ENCODE data around the gene RTCA.
"Not testable (repeated sequence)": the region's sequence is repeated elsewhere in the genome, so short reads cannot be mapped to it uniquely, and the experiment has no call there.

The RTCA gene

DNA sequence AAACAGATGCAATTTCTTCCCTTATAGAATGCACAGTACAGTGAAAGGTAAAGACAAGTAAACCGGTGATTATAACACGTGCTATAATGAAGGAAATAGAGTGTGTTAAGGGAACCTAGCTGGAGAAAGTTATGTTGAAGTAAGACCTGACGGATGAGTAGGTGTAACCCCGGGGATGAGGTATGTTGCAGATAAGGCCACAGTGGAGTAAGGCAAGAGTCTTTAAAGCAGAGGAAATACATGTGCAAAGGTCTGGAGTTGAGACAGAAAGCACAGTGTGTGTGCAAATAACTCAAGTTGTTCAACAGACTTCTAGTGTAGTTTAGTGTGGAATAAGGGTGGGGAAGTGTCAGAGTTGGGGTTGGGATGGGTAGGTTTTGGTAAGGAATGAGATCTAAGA is 19.3 kb upstream of the RTCA start:
- TF ChIP-seq, protein P1, sequence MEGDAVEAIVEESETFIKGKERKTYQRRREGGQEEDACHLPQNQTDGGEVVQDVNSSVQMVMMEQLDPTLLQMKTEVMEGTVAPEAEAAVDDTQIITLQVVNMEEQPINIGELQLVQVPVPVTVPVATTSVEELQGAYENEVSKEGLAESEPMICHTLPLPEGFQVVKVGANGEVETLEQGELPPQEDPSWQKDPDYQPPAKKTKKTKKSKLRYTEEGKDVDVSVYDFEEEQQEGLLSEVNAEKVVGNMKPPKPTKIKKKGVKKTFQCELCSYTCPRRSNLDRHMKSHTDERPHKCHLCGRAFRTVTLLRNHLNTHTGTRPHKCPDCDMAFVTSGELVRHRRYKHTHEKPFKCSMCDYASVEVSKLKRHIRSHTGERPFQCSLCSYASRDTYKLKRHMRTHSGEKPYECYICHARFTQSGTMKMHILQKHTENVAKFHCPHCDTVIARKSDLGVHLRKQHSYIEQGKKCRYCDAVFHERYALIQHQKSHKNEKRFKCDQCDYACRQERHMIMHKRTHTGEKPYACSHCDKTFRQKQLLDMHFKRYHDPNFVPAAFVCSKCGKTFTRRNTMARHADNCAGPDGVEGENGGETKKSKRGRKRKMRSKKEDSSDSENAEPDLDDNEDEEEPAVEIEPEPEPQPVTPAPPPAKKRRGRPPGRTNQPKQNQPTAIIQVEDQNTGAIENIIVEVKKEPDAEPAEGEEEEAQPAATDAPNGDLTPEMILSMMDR (IDR thresholded peaks at IDR 0.05; ENCODE audit: low read depth, low read length, missing control alignments): no peak
- DNase-seq (ENCODE audit: low read depth): no peak
- H3K4me3 ChIP-seq (ENCODE audit: low read depth, low read length): no peak overlapping the region

DNA sequence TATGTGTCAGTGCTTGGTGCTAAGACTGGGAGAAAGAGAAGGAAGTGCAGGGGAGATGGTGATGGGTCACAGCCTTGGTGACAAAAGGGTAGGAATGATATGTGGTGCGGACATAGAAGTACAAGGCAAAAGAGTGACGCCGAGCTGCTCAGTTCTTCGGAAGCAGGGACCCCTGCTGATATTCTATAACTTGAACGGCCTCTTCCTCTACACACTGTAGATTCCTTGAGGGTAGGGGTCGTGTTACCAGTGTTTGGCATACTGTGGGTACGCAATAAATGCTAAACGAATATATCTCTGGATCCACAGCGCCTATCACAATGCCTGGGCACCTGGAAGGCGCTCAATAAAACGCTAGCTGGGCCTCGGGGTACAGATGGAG is 16.9 kb upstream of the RTCA start:
- DNase-seq (ENCODE audit: low read depth): no peak
- H3K4me3 ChIP-seq (ENCODE audit: low read depth, low read length): peak overlapping the region; percentile 65
- TF ChIP-seq, protein P1 (IDR thresholded peaks at IDR 0.05; ENCODE audit: low read depth, low read length, missing control alignments): no peak

DNA sequence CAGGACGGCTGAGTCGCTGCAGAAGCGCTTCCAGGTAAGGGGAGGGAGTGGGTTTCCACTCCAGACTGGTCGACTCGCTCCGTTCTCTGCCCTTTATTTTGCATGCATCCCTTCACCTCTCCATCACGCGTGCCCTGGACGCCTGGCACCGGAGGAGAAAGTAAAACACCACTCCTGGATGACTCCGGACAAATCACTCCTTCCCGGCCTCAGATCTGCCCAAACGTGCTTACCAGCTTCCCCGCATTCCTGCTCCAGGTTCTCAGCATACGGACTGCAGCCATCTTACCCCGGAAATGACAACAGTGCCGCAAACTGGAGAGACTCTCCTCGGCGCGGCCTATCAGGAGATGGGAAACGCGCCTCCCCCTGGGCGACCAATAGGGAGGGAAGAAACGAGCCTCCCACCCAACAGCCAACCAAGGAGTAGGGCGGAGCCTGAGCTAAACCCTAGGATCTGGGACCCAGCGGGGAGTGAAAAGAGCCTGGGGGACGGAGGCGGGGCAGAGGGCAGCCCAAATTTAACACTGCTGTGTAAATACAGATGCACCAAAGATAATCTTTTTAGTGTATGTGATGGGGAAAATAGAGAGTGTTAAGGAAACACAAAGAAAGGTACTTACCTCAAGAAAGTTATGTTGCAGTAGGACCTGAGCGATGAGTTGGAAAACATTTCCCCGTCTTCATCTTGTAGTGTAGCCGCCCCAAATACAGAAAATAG is 16.3 kb upstream of the RTCA start, which contains the start of gene DBT:
DBT (minus strand) TSS at position 298 of the 721 bp plus-strand sequence; CDS start at position 284, 14 bp downstream.
- peak within 1 kb of the TSS; percentile 65 for H3K4me3 ChIP-seq (ENCODE audit: low read depth, low read length)
- TF ChIP-seq, protein P1 (IDR thresholded peaks at IDR 0.05; ENCODE audit: low read depth, low read length, missing control alignments): no peak
- DNase-seq (ENCODE audit: low read depth): peak; percentile 82

DNA sequence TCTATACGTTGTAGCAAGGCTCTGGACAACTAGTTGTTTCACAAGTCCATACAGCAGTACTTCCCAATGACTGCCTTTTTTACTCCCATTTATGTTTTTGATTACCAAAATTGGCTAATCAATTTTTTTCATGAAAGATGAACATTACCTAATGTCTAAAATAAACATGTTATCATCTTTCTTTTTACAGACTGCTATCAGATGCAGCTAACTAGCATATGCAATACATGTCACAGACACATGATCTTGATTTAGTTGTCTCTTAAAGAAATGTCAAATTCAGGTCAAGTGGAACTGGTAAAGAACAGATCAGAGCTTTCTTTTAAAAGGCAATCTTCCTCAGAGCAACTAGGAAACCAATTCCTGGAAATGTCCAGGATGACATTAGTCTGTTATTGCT is 15.8 kb upstream of the RTCA start:
- H3K4me3 ChIP-seq (ENCODE audit: low read depth, low read length): peak overlapping the region; percentile 65
- TF ChIP-seq, protein P1 (IDR thresholded peaks at IDR 0.05; ENCODE audit: low read depth, low read length, missing control alignments): no peak
- no peak for DNase-seq (ENCODE audit: low read depth)

DNA sequence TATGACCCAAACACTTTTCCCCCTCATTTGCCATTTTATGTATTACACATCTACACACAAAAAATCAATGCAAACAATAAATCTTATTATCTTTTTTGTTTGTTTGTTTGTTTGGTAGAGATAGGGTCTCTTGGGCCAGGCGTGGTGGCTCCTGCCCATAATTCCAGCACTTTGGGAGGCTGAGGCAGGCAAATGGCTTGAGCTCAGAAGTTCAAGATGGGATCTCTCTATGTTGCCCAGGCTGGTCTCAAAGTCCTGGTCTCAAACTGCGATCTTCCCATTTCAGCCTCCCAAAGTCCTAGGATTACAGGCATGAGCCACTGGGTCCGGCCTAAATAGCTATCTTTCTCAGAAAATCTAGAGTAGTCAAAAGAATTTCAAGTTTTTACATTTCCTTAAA is 15.2 kb upstream of the RTCA start:
- no peak for DNase-seq (ENCODE audit: low read depth)
- TF ChIP-seq, protein P1 (IDR thresholded peaks at IDR 0.05; ENCODE audit: low read depth, low read length, missing control alignments): no peak
- no peak overlapping the region for H3K4me3 ChIP-seq (ENCODE audit: low read depth, low read length)

DNA sequence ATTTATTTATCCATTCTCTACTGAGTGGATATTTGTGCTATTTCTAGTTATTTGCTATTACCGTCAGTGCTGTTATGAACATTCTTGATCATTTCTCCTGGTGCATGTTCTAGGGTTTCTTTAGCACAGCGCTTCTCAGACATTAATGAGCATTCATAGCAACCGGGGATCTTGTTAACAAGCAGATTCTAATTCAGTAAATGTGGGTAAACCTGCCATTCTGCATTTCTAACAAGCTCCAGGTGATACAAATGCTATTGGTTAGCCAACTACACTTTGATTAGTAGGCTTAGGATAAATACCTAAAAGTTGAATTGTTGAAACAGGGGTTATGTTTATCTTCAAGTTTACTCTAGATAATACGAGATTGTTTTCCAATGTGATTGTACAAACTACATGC is 13.1 kb upstream of the RTCA start:
- TF ChIP-seq, protein P1 (IDR thresholded peaks at IDR 0.05; ENCODE audit: low read depth, low read length, missing control alignments): no peak
- no peak for DNase-seq (ENCODE audit: low read depth)
- no peak overlapping the region for H3K4me3 ChIP-seq (ENCODE audit: low read depth, low read length)

DNA sequence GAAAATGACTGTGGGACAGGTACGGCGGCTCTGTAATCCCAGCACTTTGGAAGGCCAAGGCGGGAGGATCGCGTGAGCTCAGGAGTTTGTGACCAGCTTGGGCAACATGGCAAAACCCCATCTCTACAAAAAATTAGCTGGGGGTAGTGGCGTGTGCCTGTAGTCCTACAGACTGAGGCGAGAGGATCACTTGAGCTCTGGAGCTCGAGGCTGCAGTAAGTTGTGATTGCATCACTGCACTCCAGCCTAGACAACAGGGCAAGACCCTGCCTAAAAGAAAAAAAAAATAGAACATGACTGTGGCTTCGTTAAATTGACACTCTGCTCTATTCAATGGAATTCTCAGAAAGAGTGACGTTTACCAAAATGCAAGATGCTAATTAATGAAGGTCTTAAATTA is 12.5 kb upstream of the RTCA start:
- no peak for DNase-seq (ENCODE audit: low read depth)
- TF ChIP-seq, protein P1 (IDR thresholded peaks at IDR 0.05; ENCODE audit: low read depth, low read length, missing control alignments): no peak
- no peak overlapping the region for H3K4me3 ChIP-seq (ENCODE audit: low read depth, low read length)

DNA sequence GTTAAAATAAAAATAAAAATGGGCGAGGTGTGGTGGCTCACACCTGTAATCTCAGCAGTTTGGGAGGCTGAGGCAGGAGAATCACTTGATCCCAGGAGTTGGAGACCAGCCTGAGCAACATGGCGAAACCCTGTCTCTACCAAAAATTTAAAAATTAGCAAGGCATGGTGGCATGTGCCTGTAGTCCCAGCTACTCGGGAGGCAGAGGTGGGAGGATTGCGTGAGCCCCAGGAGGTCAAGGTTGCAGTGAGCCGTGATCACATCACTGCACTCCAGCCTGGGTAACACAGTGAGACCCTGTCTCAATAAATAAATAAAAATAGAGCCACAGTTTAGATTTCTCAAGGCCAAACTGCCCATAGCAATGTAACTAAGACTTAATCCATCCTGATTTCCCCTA is 9.7 kb upstream of the RTCA start:
- H3K4me3 ChIP-seq (ENCODE audit: low read depth, low read length); DNase-seq (ENCODE audit: low read depth): not testable (repeated sequence)

DNA sequence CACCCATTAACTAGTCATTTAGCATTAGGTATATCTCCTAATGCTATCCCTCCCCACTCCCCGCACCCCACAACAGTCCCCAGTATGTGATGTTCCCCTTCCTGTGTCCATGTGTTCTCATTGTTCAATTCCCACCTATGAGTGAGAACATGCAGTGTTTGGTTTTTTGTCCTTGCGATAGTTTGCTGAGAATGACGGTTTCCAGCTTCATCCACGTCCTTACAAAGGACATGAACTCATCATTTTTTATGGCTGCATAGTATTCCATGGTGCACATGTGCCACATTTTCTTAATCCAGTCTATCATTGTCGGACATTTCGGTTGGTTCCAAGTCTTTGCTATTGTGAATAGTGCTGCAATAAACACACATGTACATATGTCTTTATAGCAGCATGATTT is 7.6 kb upstream of the RTCA start:
- H3K4me3 ChIP-seq (ENCODE audit: low read depth, low read length); DNase-seq (ENCODE audit: low read depth): not testable (repeated sequence)
